Measurements from ENCODE around the gene LRRC7. TPM values are rescaled to one million over a fixed set of nuclear protein-coding genes. Genes with fewer than 3 reads are reported as not detected.

Gene LRRC7
- total RNA-seq, 4 donors from 2014 or later, result 0.07 to 1.9 (median 0.62) TPM

DNA sequence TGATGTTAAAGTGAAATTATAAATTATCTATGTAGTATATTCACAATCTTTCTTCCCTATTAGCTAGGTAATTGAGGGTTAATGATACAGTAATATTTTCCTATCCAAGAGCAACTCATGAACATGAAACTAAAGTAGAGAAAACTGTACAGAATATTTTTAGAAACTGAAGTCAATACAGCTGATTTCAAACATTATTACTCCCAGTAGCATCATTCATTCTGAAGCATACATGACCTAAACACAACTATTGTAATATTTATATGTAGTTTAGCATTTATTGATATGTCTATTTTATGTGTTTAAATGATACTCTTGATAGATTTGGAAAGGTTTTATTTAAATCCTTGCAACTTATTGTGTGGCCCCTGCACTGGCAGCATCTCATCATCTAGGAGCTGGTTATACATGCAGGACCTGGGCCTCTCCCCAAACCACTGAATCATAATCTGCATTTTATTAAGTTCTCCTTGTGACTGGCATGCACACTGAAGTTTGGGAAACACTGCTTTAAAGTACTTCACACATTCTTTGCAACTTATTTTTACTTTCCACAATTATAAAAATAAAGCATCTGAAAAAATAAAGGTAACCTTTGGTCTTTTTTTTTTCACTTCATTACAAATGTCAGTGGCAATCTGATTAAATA lies 437.8 kb downstream of the LRRC7 start:
- ATAC-seq, result no peak

DNA sequence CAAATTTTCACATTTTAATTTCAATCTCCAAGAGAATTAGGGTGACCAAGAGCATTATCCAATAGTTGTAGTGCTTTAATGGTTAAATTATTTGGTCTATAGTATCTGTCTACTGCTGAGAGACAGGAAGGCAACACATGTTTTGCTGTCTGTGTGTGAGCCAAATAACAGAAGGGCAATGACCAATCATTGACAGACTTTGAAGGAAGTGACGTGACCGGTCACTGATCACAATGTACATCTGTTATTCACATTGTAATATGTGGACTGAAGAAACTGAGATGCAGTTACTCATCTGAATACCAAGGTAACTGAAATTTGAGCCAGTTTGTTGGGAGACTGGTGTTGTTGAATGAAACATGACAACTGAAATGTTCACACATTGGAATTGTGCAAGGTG lies 440.9 kb downstream of the LRRC7 start:
- WGBS, 2 donors (ENCODE audit: low coverage in 1 of 2), result 66 to 83% methylated on average over 2 of the region's 2 CpGs
- no peak overlapping the region for H3K4me3 ChIP-seq
- no peak for ATAC-seq
- H3K36me3 ChIP-seq, result no peaks in the 10 kb centered on the region
- H3K9me3 ChIP-seq, result no peaks in the 10 kb centered on the region
- no peaks in the 10 kb centered on the region for H3K4me1 ChIP-seq
- H3K27ac ChIP-seq, result no peak overlapping the region
- H3K27me3 ChIP-seq, result no peaks in the 10 kb centered on the region
- TF ChIP-seq EP300 (IDR thresholded peaks at IDR 0.05) (no peak), POLR2A (IDR thresholded peaks at IDR 0.05) (no peak), POLR2AphosphoS5 (IDR thresholded peaks at IDR 0.05) (no peak)
- TF ChIP-seq, protein P1, sequence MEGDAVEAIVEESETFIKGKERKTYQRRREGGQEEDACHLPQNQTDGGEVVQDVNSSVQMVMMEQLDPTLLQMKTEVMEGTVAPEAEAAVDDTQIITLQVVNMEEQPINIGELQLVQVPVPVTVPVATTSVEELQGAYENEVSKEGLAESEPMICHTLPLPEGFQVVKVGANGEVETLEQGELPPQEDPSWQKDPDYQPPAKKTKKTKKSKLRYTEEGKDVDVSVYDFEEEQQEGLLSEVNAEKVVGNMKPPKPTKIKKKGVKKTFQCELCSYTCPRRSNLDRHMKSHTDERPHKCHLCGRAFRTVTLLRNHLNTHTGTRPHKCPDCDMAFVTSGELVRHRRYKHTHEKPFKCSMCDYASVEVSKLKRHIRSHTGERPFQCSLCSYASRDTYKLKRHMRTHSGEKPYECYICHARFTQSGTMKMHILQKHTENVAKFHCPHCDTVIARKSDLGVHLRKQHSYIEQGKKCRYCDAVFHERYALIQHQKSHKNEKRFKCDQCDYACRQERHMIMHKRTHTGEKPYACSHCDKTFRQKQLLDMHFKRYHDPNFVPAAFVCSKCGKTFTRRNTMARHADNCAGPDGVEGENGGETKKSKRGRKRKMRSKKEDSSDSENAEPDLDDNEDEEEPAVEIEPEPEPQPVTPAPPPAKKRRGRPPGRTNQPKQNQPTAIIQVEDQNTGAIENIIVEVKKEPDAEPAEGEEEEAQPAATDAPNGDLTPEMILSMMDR (IDR thresholded peaks at IDR 0.05), result no peak

More for the DNA sequence above, 437.8 kb downstream of the LRRC7 start:
- TF ChIP-seq, protein P1 (IDR thresholded peaks at IDR 0.05), result no peak
- TF ChIP-seq POLR2A (IDR thresholded peaks at IDR 0.05) (no peak), POLR2AphosphoS5 (IDR thresholded peaks at IDR 0.05) (no peak), EP300 (IDR thresholded peaks at IDR 0.05) (no peak)
- H3K36me3 ChIP-seq, result no peaks in the 10 kb centered on the region
- H3K27ac ChIP-seq, result no peak overlapping the region
- no peaks in the 10 kb centered on the region for H3K4me1 ChIP-seq
- no peaks in the 10 kb centered on the region for H3K9me3 ChIP-seq
- no peak overlapping the region for H3K4me3 ChIP-seq
- no peaks in the 10 kb centered on the region for H3K27me3 ChIP-seq

DNA sequence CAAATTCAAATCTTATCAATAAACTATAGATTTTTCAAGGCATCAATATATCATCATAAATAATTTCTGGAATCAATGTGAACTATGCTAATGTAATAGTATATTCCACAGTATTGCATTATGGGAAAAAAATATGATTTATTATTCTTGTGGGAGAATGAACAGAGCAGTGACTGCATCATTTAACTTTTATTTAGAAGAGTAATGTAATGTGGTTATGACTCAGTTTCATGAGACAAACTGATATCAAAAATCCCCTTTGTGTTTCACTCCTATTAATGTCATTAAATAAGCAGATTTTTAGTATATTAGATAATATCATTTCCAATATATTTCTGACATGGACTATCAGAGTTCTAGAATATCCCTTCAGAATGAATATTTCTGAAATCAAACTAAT lies 450.0 kb downstream of the LRRC7 start:
- no peak for ATAC-seq
- no peaks in the 10 kb centered on the region for H3K36me3 ChIP-seq
- H3K4me1 ChIP-seq, result no peaks in the 10 kb centered on the region

DNA sequence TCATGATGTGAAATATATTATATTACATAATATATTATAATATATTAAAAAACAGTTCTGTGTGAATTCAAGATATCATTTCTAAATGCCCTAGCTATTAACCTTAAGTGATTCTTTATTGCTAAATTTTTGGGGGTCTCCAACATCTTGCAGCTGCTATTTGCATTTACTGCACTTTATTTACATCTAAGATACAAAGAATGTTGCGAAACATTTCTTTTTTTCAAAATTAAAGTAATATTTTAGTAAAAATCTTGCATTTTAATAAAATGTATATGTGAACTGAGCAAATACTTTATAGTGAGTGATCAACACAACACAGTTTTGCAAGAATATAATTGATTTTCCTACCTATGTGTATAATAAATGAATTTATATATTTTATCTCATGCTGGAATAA lies 456.6 kb downstream of the LRRC7 start:
- no peak overlapping the region for H3K27ac ChIP-seq
- H3K36me3 ChIP-seq, result no peaks in the 10 kb centered on the region
- 88 to 95% methylated on average over 1 of the region's 1 CpG for WGBS, 2 donors (ENCODE audit: low coverage in 1 of 2)
- H3K4me3 ChIP-seq, result no peak overlapping the region
- H3K27me3 ChIP-seq, result no peaks in the 10 kb centered on the region
- TF ChIP-seq, protein P1 (IDR thresholded peaks at IDR 0.05), result no peak
- TF ChIP-seq POLR2A (IDR thresholded peaks at IDR 0.05), result no peak
- no peak for TF ChIP-seq POLR2AphosphoS5 (IDR thresholded peaks at IDR 0.05)
- TF ChIP-seq EP300 (IDR thresholded peaks at IDR 0.05), result no peak
- ATAC-seq, result no peak
- H3K9me3 ChIP-seq, result no peaks in the 10 kb centered on the region
- no peaks in the 10 kb centered on the region for H3K4me1 ChIP-seq

More for the DNA sequence above, 450.0 kb downstream of the LRRC7 start:
- Histone ChIP-seq H3K4me3 (no peak overlapping the region), H3K9me3 (no peaks in the 10 kb centered on the region), H3K27me3 (no peaks in the 10 kb centered on the region), H3K27ac (no peak overlapping the region)
- TF ChIP-seq POLR2AphosphoS5 (IDR thresholded peaks at IDR 0.05) (no peak), EP300 (IDR thresholded peaks at IDR 0.05) (no peak), POLR2A (IDR thresholded peaks at IDR 0.05) (no peak)
- TF ChIP-seq, protein P1 (IDR thresholded peaks at IDR 0.05), result no peak

DNA sequence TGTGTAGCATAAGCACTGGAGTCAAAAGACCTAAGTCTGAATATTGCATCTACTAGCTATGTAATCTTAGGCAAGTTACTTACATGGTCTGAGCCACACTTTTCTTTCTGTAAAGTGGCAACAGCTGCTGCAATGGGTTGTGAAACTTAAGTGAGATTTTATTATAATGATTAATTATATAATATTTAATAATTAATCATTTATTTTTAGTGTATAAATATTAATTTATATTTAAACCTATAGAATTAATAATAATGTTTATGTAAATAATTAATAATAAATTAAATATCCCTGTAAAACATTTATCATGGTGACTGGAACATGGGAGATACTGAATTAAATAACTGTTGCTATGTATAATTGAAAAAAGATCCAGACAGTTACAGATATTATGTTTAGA lies 457.3 kb downstream of the LRRC7 start:
- no peak for ATAC-seq
- no peak overlapping the region for H3K4me3 ChIP-seq
- H3K27ac ChIP-seq, result no peak overlapping the region
- H3K9me3 ChIP-seq, result no peaks in the 10 kb centered on the region
- TF ChIP-seq, protein P1 (IDR thresholded peaks at IDR 0.05), result no peak
- TF ChIP-seq POLR2A (IDR thresholded peaks at IDR 0.05) (no peak), EP300 (IDR thresholded peaks at IDR 0.05) (no peak), POLR2AphosphoS5 (IDR thresholded peaks at IDR 0.05) (no peak)
- no peaks in the 10 kb centered on the region for H3K36me3 ChIP-seq
- H3K27me3 ChIP-seq, result no peaks in the 10 kb centered on the region
- no peaks in the 10 kb centered on the region for H3K4me1 ChIP-seq

All from gastroesophageal sphincter (tissue), 4 donors.